Measurements from ENCODE around the gene LORICRIN. TPM values are rescaled to one million over a fixed set of nuclear protein-coding genes. Genes with fewer than 3 reads are reported as not detected.

The LORICRIN gene
- total RNA-seq, 1 donor from 2014 or later, result 0.80 TPM

GRCh38 chr1:153293480-153293775 is 33.9 kb downstream of the LORICRIN start:
- H3K4me3 Mint-ChIP-seq, result no peak overlapping the region
- no peaks in the 10 kb centered on the region for H3K9me3 Mint-ChIP-seq
- intact Hi-C loops (cut with micrococcal nuclease), result no loop called here
- DNase-seq, result no peak
- TF ChIP-seq CTCF (IDR thresholded peaks at IDR 0.05), result no peak
- H3K4me1 Mint-ChIP-seq, result peaks cover 61% of the 10 kb centered on the region
- ChIA-PET CTCF (no interaction called here), POLR2A (no interaction called here)
- no peaks in the 10 kb centered on the region for H3K36me3 Mint-ChIP-seq (ENCODE audit: low read depth)
- no peak overlapping the region for H3K27ac Mint-ChIP-seq
- H3K27me3 Mint-ChIP-seq, result peaks cover 3% of the 10 kb centered on the region
- no peak for ATAC-seq (ENCODE audit: low read depth)

- ATAC-seq (ENCODE audit: low read depth) (no peak), DNase-seq (no peak)
- H3K27me3 Mint-ChIP-seq, result no peaks in the 10 kb centered on the region
- H3K4me1 Mint-ChIP-seq, result peaks cover 61% of the 10 kb centered on the region
- H3K27ac Mint-ChIP-seq, result no peak overlapping the region
- peak overlapping the region; percentile 59 for H3K4me3 Mint-ChIP-seq
- POLR2A ChIA-PET, result no interaction called here
- no peaks in the 10 kb centered on the region for H3K36me3 Mint-ChIP-seq (ENCODE audit: low read depth)
- intact Hi-C loops (cut with micrococcal nuclease), result no loop called here
- no peaks in the 10 kb centered on the region for H3K9me3 Mint-ChIP-seq
- CTCF ChIA-PET, result no interaction called here
- TF ChIP-seq CTCF (IDR thresholded peaks at IDR 0.05), result no peak
Measured at GRCh38 chr1:153293851-153294250, 34.4 kb downstream of the LORICRIN start.

GRCh38 chr1:153302308-153302707 is 42.8 kb downstream of the LORICRIN start:
- Mint-ChIP-seq H3K9me3 (no peaks in the 10 kb centered on the region), H3K4me1 (peaks cover 5% of the 10 kb centered on the region), H3K27ac (no peak overlapping the region), H3K27me3 (peaks cover 5% of the 10 kb centered on the region), H3K4me3 (no peak overlapping the region), H3K36me3 (ENCODE audit: low read depth) (no peaks in the 10 kb centered on the region)
- no peak for ATAC-seq (ENCODE audit: low read depth)
- no peak for DNase-seq
- ChIA-PET POLR2A (no interaction called here), CTCF (no interaction called here)
- intact Hi-C loops (cut with micrococcal nuclease), result no loop called here
- TF ChIP-seq CTCF (IDR thresholded peaks at IDR 0.05), result no peak

GRCh38 chr1:153305682-153306081 is 46.2 kb downstream of the LORICRIN start:
- H3K27me3 Mint-ChIP-seq, result peaks cover 8% of the 10 kb centered on the region
- H3K4me1 Mint-ChIP-seq, result no peaks in the 10 kb centered on the region
- no peak for TF ChIP-seq CTCF (IDR thresholded peaks at IDR 0.05)
- CTCF ChIA-PET, result no interaction called here
- POLR2A ChIA-PET, result no interaction called here
- no peaks in the 10 kb centered on the region for H3K36me3 Mint-ChIP-seq (ENCODE audit: low read depth)
- no peak for DNase-seq
- no peaks in the 10 kb centered on the region for H3K9me3 Mint-ChIP-seq
- intact Hi-C loops (cut with micrococcal nuclease), result no loop called here
- H3K4me3 Mint-ChIP-seq, result no peak overlapping the region
- no peak overlapping the region for H3K27ac Mint-ChIP-seq
- ATAC-seq (ENCODE audit: low read depth), result no peak

GRCh38 chr1:153306303-153307220 is 47.1 kb downstream of the LORICRIN start:
- no peak for TF ChIP-seq CTCF (IDR thresholded peaks at IDR 0.05)
- Mint-ChIP-seq H3K4me1 (no peaks in the 10 kb centered on the region), H3K4me3 (no peak overlapping the region), H3K9me3 (no peaks in the 10 kb centered on the region), H3K27ac (no peak overlapping the region), H3K36me3 (ENCODE audit: low read depth) (no peaks in the 10 kb centered on the region), H3K27me3 (peaks cover 8% of the 10 kb centered on the region)
- intact Hi-C loops (cut with micrococcal nuclease), result no loop called here
- DNase-seq (no peak), ATAC-seq (ENCODE audit: low read depth) (no peak)
- ChIA-PET POLR2A (no interaction called here), CTCF (no interaction called here)

Measured in activated B cell treated with CpG ODN at 0.5 μM for 24 hours (primary cell).